ENCODE results near the gene LEMD3.

DNA sequence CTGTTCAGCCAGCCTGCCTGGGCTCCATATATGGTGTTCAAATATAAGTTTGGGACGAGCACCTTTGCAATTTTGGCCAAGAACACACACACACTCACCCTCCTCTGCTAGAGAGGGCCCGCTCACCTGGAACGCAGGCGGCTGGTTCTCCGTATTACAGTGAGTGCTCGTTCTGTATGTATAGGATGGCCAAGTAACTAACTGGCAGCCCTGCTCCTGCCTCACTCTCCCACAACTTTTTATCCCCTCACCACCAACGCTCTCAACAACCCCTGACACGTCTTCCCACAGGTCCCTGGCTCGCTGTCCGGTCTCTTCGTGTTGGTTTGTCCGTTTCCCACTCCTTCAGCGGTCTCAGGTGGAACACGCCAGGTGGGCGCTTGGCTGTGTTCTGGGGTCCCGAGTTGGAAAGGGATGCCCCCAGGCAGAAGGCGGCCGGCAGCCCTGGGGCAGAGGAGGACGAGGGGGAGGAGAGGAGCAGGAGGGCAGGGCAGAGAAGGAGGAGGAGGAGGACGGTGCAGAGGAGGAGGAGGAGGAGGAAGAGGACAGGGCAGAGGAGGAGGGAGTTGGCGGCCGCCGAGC is 108.7 kb downstream of the LEMD3 start:
- TF ChIP-seq, protein P1, sequence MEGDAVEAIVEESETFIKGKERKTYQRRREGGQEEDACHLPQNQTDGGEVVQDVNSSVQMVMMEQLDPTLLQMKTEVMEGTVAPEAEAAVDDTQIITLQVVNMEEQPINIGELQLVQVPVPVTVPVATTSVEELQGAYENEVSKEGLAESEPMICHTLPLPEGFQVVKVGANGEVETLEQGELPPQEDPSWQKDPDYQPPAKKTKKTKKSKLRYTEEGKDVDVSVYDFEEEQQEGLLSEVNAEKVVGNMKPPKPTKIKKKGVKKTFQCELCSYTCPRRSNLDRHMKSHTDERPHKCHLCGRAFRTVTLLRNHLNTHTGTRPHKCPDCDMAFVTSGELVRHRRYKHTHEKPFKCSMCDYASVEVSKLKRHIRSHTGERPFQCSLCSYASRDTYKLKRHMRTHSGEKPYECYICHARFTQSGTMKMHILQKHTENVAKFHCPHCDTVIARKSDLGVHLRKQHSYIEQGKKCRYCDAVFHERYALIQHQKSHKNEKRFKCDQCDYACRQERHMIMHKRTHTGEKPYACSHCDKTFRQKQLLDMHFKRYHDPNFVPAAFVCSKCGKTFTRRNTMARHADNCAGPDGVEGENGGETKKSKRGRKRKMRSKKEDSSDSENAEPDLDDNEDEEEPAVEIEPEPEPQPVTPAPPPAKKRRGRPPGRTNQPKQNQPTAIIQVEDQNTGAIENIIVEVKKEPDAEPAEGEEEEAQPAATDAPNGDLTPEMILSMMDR (IDR thresholded peaks at IDR 0.05; ENCODE audit: low read depth, low read length, poor library complexity, severe bottlenecking) = no peak
- TF ChIP-seq EZH2phosphoT487 (IDR thresholded peaks at IDR 0.05; ENCODE audit: borderline replicate concordance, low read length) = no peak

Data from DOHH2 (cell line).